IPS-NIHi7 (cell line): ENCODE data around the gene FGD3.

Source experiments
- DNase-seq: peaks from one replicate; pipeline ENCODE4 v3.0.0; 2012; ENCODE audit warnings: mixed read lengths; ENCODE audit errors: extremely low spot score

The FGD3 gene

GRCh38 chr9:93052791-93053540 lies 105.6 kb downstream of the FGD3 start:
- DNase-seq = peak; percentile 38

- no peak for DNase-seq
Observed at GRCh38 chr9:93053781-93054331, 106.5 kb downstream of the FGD3 start.

GRCh38 chr9:93054758-93055704 lies 107.7 kb downstream of the FGD3 start:
- no peak for DNase-seq

- peak; percentile 64 for DNase-seq
Observed at GRCh38 chr9:93057042-93057702, 109.8 kb downstream of the FGD3 start.

- no peak for DNase-seq
Observed at GRCh38 chr9:93057703-93058354, 110.5 kb downstream of the FGD3 start.

- DNase-seq = peak; percentile 97
Observed at GRCh38 chr9:93058355-93059010, 111.2 kb downstream of the FGD3 start, which contains the start of gene SUSD3. SUSD3 (plus strand) TSS chr9:93058701; CDS start chr9:93058743, 42 bp downstream.

GRCh38 chr9:93059011-93059714 lies 111.8 kb downstream of the FGD3 start:
- DNase-seq = no peak

- DNase-seq = no peak
Observed at GRCh38 chr9:93059715-93060578, 112.6 kb downstream of the FGD3 start.

GRCh38 chr9:93060746-93061259 lies 113.5 kb downstream of the FGD3 start:
- no peak for DNase-seq

- DNase-seq = no peak
Observed at GRCh38 chr9:93061260-93061751, 114.0 kb downstream of the FGD3 start.

GRCh38 chr9:93061791-93062763 lies 114.8 kb downstream of the FGD3 start:
- peak; percentile 59 for DNase-seq

- DNase-seq = no peak
Observed at GRCh38 chr9:93064392-93065134, 117.2 kb downstream of the FGD3 start.

GRCh38 chr9:93065135-93065720 lies 117.9 kb downstream of the FGD3 start:
- no peak for DNase-seq

GRCh38 chr9:93066978-93067603 lies 119.8 kb downstream of the FGD3 start:
- no peak for DNase-seq

GRCh38 chr9:93068956-93069355 lies 121.6 kb downstream of the FGD3 start:
- DNase-seq = no peak

- peak; percentile 79 for DNase-seq
Observed at GRCh38 chr9:93071464-93071863, 124.1 kb downstream of the FGD3 start.
